GM23338 (cell line): ENCODE results near the gene CALHM5. TPM values are rescaled to one million over a fixed set of nuclear protein-coding genes. Genes with fewer than 3 reads are reported as not detected.

Source experiments
- EZH2 ChIP-seq: fragments of 200-600 bp; sonication (generic); IDR thresholded peaks from one replicate; pipeline ENCODE4 v1.8.0; 2017; ENCODE audit warnings: antibody characterized with exemption, mild to moderate bottlenecking, low read depth; ENCODE audit not compliant: unreplicated experiment
- EZH2phosphoT487 ChIP-seq: fragments of 200-600 bp; sonication (generic); IDR thresholded peaks from one replicate; pipeline ENCODE4 v1.8.1; 2018; ENCODE audit warnings: antibody characterized with exemption; ENCODE audit not compliant: unreplicated experiment
- JUNB ChIP-seq: IDR thresholded peaks from one replicate; pipeline ENCODE4 v1.6.1; 2016; ENCODE audit warnings: antibody characterized with exemption; ENCODE audit not compliant: unreplicated experiment
- NANOG ChIP-seq: IDR thresholded peaks from 2 replicates; pipeline ENCODE4 v1.6.1; 2016; ENCODE audit warnings: antibody characterized with exemption, borderline replicate concordance
- STAT1 ChIP-seq: IDR thresholded peaks from one replicate; pipeline ENCODE4 v1.6.1; 2016; ENCODE audit warnings: antibody characterized with exemption; ENCODE audit not compliant: unreplicated experiment
- ZNF114 ChIP-seq: fragments of 250-450 bp; sonication (Bioruptor Pico); IDR thresholded peaks from 2 replicates; pipeline ENCODE4 v1.5.0; 2020; ENCODE audit warnings: mild to moderate bottlenecking, moderate library complexity
- ZNF331 ChIP-seq: fragments of 250-450 bp; sonication (Bioruptor Pico); IDR thresholded peaks from 2 replicates; pipeline ENCODE4 v1.5.0; 2020; ENCODE audit warnings: low read depth, mild to moderate bottlenecking, moderate library complexity
- polyA plus RNA-seq: library from polyadenylated mRNA; unstranded; fragments of >200 nt; fragmentation: Nextera tagmentation; extraction: Ambion mirVana; gene quantifications from 2 replicates; pipeline ENCODE4 v1.2.1, GENCODE V29; 2016
- total RNA-seq: library from RNA; depleted of rRNA; stranded (reverse); fragments of >200 nt; shearing (Covaris generic); gene quantifications from 2 replicates; pipeline ENCODE4 v1.2.3, GENCODE V29; 2014
- TF ChIP-seq, protein P1 (sequence below): fragments of 250-450 bp; sonication (Bioruptor Pico); IDR thresholded peaks from 2 replicates; pipeline ENCODE4 v1.5.0; 2020; ENCODE audit warnings: mild to moderate bottlenecking, moderate library complexity
- TF ChIP-seq, protein P2 (sequence below): IDR thresholded peaks from 2 replicates; pipeline ENCODE4 v1.6.1; 2016; ENCODE audit warnings: antibody characterized with exemption

The CALHM5 gene
- total and polyA plus RNA-seq, 2 experiments from 2014 or later: 0.02 to 0.10 TPM

- TF ChIP-seq, protein P1, sequence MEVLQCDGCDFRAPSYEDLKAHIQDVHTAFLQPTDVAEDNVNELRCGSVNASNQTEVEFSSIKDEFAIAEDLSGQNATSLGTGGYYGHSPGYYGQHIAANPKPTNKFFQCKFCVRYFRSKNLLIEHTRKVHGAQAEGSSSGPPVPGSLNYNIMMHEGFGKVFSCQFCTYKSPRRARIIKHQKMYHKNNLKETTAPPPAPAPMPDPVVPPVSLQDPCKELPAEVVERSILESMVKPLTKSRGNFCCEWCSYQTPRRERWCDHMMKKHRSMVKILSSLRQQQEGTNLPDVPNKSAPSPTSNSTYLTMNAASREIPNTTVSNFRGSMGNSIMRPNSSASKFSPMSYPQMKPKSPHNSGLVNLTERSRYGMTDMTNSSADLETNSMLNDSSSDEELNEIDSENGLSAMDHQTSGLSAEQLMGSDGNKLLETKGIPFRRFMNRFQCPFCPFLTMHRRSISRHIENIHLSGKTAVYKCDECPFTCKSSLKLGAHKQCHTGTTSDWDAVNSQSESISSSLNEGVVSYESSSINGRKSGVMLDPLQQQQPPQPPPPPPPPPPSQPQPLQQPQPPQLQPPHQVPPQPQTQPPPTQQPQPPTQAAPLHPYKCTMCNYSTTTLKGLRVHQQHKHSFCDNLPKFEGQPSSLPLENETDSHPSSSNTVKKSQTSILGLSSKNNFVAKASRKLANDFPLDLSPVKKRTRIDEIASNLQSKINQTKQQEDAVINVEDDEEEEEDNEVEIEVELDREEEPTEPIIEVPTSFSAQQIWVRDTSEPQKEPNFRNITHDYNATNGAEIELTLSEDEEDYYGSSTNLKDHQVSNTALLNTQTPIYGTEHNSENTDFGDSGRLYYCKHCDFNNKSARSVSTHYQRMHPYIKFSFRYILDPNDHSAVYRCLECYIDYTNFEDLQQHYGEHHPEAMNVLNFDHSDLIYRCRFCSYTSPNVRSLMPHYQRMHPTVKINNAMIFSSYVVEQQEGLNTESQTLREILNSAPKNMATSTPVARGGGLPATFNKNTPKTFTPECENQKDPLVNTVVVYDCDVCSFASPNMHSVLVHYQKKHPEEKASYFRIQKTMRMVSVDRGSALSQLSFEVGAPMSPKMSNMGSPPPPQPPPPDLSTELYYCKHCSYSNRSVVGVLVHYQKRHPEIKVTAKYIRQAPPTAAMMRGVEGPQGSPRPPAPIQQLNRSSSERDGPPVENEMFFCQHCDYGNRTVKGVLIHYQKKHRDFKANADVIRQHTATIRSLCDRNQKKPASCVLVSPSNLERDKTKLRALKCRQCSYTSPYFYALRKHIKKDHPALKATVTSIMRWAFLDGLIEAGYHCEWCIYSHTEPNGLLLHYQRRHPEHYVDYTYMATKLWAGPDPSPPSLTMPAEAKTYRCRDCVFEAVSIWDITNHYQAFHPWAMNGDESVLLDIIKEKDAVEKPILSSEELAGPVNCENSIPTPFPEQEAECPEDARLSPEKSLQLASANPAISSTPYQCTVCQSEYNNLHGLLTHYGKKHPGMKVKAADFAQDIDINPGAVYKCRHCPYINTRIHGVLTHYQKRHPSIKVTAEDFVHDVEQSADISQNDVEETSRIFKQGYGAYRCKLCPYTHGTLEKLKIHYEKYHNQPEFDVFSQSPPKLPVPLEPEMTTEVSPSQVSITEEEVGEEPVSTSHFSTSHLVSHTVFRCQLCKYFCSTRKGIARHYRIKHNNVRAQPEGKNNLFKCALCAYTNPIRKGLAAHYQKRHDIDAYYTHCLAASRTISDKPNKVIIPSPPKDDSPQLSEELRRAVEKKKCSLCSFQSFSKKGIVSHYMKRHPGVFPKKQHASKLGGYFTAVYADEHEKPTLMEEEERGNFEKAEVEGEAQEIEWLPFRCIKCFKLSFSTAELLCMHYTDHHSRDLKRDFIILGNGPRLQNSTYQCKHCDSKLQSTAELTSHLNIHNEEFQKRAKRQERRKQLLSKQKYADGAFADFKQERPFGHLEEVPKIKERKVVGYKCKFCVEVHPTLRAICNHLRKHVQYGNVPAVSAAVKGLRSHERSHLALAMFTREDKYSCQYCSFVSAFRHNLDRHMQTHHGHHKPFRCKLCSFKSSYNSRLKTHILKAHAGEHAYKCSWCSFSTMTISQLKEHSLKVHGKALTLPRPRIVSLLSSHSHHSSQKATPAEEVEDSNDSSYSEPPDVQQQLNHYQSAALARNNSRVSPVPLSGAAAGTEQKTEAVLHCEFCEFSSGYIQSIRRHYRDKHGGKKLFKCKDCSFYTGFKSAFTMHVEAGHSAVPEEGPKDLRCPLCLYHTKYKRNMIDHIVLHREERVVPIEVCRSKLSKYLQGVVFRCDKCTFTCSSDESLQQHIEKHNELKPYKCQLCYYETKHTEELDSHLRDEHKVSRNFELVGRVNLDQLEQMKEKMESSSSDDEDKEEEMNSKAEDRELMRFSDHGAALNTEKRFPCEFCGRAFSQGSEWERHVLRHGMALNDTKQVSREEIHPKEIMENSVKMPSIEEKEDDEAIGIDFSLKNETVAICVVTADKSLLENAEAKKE (CRISPR knock-in tag): no peak
- TF ChIP-seq NANOG (no peak), JUNB (no peak), EZH2 (no peak), ZNF331 (CRISPR knock-in tag) (no peak), ZNF114 (CRISPR knock-in tag) (no peak), EZH2phosphoT487 (no peak), STAT1 (no peak)
- TF ChIP-seq, protein P2, sequence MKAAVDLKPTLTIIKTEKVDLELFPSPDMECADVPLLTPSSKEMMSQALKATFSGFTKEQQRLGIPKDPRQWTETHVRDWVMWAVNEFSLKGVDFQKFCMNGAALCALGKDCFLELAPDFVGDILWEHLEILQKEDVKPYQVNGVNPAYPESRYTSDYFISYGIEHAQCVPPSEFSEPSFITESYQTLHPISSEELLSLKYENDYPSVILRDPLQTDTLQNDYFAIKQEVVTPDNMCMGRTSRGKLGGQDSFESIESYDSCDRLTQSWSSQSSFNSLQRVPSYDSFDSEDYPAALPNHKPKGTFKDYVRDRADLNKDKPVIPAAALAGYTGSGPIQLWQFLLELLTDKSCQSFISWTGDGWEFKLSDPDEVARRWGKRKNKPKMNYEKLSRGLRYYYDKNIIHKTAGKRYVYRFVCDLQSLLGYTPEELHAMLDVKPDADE: no peak
These were observed 57.6 kb downstream of the CALHM5 start (continued) for GRCh38 chr6:116568821-116569755.
